GM13976 (cell line): ENCODE results near the gene RNF208.

Experiments used
- DNase-seq: peaks from one replicate; pipeline ENCODE4 v3.0.0; 2012; ENCODE audit warnings: low spot score
- CTCF ChIP-seq: IDR thresholded peaks from 2 replicates; pipeline ENCODE4 v1.5.1; 2012; ENCODE audit warnings: borderline replicate concordance, mild to moderate bottlenecking; ENCODE audit not compliant: insufficient read depth; ENCODE audit errors: extremely low read depth, missing control alignments, control extremely low read depth
- in situ Hi-C: fragments of 300-500 bp; cut with MboI; formaldehyde crosslinking; loops from one replicate; pipeline ENCODE4 v1.12.0; 2022; ENCODE audit warnings: low sequenced_read_pairs, mixed read lengths, inconsistent platforms; ENCODE audit not compliant: unreplicated experiment

Gene RNF208

GRCh38 chr9:137228968-137229896 lies 7.2 kb upstream of the RNF208 start:
- DNase-seq = no peak
- in situ Hi-C loops = loop anchor here (5.0 kb wide), 1 partner anchor 112 kb away; no protein-coding TSS in a partner anchor
- TF ChIP-seq CTCF = no peak

- TF ChIP-seq CTCF = no peak
- DNase-seq = no peak
- in situ Hi-C loops = loop anchor here (5.0 kb wide), 1 partner anchor 111 kb away; no protein-coding TSS in a partner anchor
Measured at GRCh38 chr9:137228506-137228967, 6.5 kb upstream of the RNF208 start.

- TF ChIP-seq CTCF = no peak
- in situ Hi-C loops = loop anchor here (5.0 kb wide), 1 partner anchor 111 kb away; no protein-coding TSS in a partner anchor
- DNase-seq = no peak
Measured at GRCh38 chr9:137227853-137228505, 5.9 kb upstream of the RNF208 start.

- peak; percentile 89 for DNase-seq
- in situ Hi-C loops = loop anchor here (5.0 kb wide), 1 partner anchor 110 kb away; no protein-coding TSS in a partner anchor
- TF ChIP-seq CTCF = peak; percentile 97
Measured at GRCh38 chr9:137227054-137227852, 5.2 kb upstream of the RNF208 start, which contains the start of gene RNF224. Gene RNF224, plus strand, starts transcription at chr9:137227502. Its CDS starts 834 bp downstream, at chr9:137228336.

- DNase-seq = no peak
- in situ Hi-C loops = loop anchor here (5.0 kb wide), 1 partner anchor 109 kb away; no protein-coding TSS in a partner anchor
- TF ChIP-seq CTCF = no peak
Measured at GRCh38 chr9:137226338-137227053, 4.5 kb upstream of the RNF208 start.
